ENCODE data around the gene KCTD17. TPM values are rescaled to one million over a fixed set of nuclear protein-coding genes. Genes with fewer than 3 reads are reported as not detected.

The KCTD17 gene
- total RNA-seq, 1 experiment from 2014 or later, result 29.5 TPM

DNA sequence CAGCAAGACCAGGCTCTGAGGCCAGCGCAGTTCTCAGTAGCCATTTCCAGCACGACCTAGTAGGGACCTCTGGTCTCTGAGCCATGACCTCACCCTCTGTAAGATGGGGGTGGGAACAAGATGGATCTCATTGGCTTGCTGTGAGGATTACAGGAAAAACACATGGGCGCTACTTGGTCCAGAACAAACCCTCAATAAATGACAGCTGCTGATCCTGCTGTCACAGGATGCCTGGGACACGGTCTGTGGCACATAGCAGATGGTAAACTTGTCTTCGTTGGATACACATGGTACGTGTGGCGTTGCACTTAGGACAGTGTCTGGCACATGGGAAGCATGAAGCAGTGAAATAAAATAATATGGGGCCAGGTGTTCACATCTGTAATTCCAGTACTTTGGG is 4.5 kb upstream of the KCTD17 start:
- Histone ChIP-seq H3K4me2 (no peak overlapping the region), H2AFZ (no peak overlapping the region), H3F3A (ENCODE audit: insufficient read depth, low read depth) (peaks cover 11% of the 10 kb centered on the region; the same call in 1 of the 2 replicates), H3K27me3 (ENCODE audit: insufficient read depth, low read depth) (no peaks in the 10 kb centered on the region), H4K20me1 (ENCODE audit: insufficient read depth) (no peaks in the 10 kb centered on the region), H3K36me3 (ENCODE audit: low read depth) (no peaks in the 10 kb centered on the region), H3K27ac (no peak overlapping the region), H3K4me1 (replicated peaks; ENCODE audit: insufficient read depth) (peaks cover 18% of the 10 kb centered on the region), H3K79me2 (ENCODE audit: low read depth) (no peaks in the 10 kb centered on the region), H3K9me3 (ENCODE audit: insufficient read depth, low read depth) (no peaks in the 10 kb centered on the region), H3K9me2 (ENCODE audit: insufficient read depth) (no peaks in the 10 kb centered on the region), H3K4me3 (no peak overlapping the region)
- POLR2A ChIA-PET (ENCODE audit: unreplicated experiment), result no interaction called here
- BruUV-seq (replicated peaks), result no TSS peak
- intact Hi-C loops (cut with micrococcal nuclease; ENCODE audit: unreplicated experiment), result loop anchor here (5.0 to 10.0 kb wide), 2 partner anchors 150 to 208 kb away; no protein-coding TSS in a partner anchor
- CTCF ChIA-PET, result no interaction called here
- TF ChIP-seq, protein P1, sequence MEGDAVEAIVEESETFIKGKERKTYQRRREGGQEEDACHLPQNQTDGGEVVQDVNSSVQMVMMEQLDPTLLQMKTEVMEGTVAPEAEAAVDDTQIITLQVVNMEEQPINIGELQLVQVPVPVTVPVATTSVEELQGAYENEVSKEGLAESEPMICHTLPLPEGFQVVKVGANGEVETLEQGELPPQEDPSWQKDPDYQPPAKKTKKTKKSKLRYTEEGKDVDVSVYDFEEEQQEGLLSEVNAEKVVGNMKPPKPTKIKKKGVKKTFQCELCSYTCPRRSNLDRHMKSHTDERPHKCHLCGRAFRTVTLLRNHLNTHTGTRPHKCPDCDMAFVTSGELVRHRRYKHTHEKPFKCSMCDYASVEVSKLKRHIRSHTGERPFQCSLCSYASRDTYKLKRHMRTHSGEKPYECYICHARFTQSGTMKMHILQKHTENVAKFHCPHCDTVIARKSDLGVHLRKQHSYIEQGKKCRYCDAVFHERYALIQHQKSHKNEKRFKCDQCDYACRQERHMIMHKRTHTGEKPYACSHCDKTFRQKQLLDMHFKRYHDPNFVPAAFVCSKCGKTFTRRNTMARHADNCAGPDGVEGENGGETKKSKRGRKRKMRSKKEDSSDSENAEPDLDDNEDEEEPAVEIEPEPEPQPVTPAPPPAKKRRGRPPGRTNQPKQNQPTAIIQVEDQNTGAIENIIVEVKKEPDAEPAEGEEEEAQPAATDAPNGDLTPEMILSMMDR (conservative IDR thresholded peaks at IDR 0.05), result no peak
- no peak for TF ChIP-seq EZH2 (IDR thresholded peaks at IDR 0.05; ENCODE audit: low read depth)
- no peak for DNase-seq

DNA sequence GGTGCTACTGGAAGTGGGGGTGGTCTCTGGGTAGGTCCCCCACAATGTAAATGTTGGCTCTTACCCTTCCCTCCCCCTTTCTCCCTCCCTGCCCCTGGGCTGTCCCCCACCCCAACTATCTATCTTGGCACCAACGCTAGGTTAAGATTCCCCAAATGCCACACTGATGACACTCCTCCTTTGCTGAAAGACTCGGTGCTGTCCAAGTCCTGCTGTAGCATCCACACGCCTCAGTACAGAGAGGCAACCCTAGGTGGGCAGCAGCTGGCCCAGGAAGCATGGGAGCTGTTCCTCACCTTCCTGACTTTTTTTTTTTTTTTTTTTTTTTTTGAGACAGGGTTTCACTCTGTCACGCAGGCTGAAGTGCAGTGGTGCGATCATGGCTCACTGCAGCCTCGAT is 3.4 kb upstream of the KCTD17 start:
- no peak for DNase-seq
- intact Hi-C loops (cut with micrococcal nuclease; ENCODE audit: unreplicated experiment), result loop anchor here (5.0 to 10.0 kb wide), 2 partner anchors 149 to 207 kb away; no protein-coding TSS in a partner anchor
- Histone ChIP-seq H3K36me3 (ENCODE audit: low read depth) (no peaks in the 10 kb centered on the region), H3K4me3 (no peak overlapping the region), H3K79me2 (ENCODE audit: low read depth) (no peaks in the 10 kb centered on the region), H3F3A (ENCODE audit: insufficient read depth, low read depth) (peaks cover 11% of the 10 kb centered on the region; the same call in 1 of the 2 replicates), H3K4me1 (replicated peaks; ENCODE audit: insufficient read depth) (peaks cover 25% of the 10 kb centered on the region), H4K20me1 (ENCODE audit: insufficient read depth) (no peaks in the 10 kb centered on the region), H3K9me2 (ENCODE audit: insufficient read depth) (no peaks in the 10 kb centered on the region), H3K27ac (no peak overlapping the region), H3K9me3 (ENCODE audit: insufficient read depth, low read depth) (no peaks in the 10 kb centered on the region), H3K4me2 (no peak overlapping the region), H3K27me3 (ENCODE audit: insufficient read depth, low read depth) (no peaks in the 10 kb centered on the region), H2AFZ (no peak overlapping the region)
- BruUV-seq (replicated peaks), result no TSS peak
- TF ChIP-seq EZH2 (IDR thresholded peaks at IDR 0.05; ENCODE audit: low read depth), result no peak
- TF ChIP-seq, protein P1 (conservative IDR thresholded peaks at IDR 0.05), result no peak
- ChIA-PET CTCF (interaction anchor here (0.6 kb wide), 1 partner anchor 15 kb away, joined by 7 read pairs; no protein-coding TSS in a partner anchor), POLR2A (ENCODE audit: unreplicated experiment) (interaction anchor here (0.6 kb wide), 1 partner anchor 519 kb away, joined by 9 read pairs; the partner anchor contains the start of gene EIF3D)

DNA sequence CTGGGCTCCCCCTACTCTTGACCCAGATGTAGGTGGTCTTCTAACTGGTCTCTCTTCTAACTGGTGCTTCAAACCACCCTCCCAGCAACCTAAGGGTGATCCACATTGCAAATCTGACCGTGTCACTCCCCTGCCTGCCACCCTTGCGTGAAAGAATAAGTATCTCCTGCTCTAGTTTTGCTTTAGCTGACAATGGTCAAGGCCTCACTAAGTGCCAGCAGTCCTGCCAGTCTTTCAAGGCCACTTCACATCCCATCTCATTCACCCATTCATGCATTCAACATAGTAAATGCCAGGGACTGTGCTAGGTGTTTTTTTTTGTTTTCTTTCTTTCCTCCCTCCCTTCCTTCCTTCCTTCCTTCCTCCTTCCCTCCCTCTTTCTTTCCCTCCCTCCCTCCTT is 2.3 kb upstream of the KCTD17 start:
- CTCF ChIA-PET, result interaction anchor here (0.7 kb wide), 1 partner anchor 50 kb away, joined by 3 read pairs; no protein-coding TSS in a partner anchor
- no peak for TF ChIP-seq EZH2 (IDR thresholded peaks at IDR 0.05; ENCODE audit: low read depth)
- TF ChIP-seq, protein P1 (conservative IDR thresholded peaks at IDR 0.05), result no peak
- POLR2A ChIA-PET (ENCODE audit: unreplicated experiment), result no interaction called here
- Histone ChIP-seq H2AFZ (no peak overlapping the region), H3K4me2 (no peak overlapping the region), H3F3A (ENCODE audit: insufficient read depth, low read depth) (peaks cover 10% of the 10 kb centered on the region; the same call in 1 of the 2 replicates), H3K4me1 (replicated peaks; ENCODE audit: insufficient read depth) (peaks cover 16% of the 10 kb centered on the region), H3K4me3 (no peak overlapping the region), H4K20me1 (ENCODE audit: insufficient read depth) (no peaks in the 10 kb centered on the region), H3K9me2 (ENCODE audit: insufficient read depth) (no peaks in the 10 kb centered on the region), H3K27ac (no peak overlapping the region), H3K9me3 (ENCODE audit: insufficient read depth, low read depth) (no peaks in the 10 kb centered on the region), H3K79me2 (ENCODE audit: low read depth) (no peaks in the 10 kb centered on the region), H3K27me3 (ENCODE audit: insufficient read depth, low read depth) (no peaks in the 10 kb centered on the region), H3K36me3 (ENCODE audit: low read depth) (no peaks in the 10 kb centered on the region)
- no peak for DNase-seq
- intact Hi-C loops (cut with micrococcal nuclease; ENCODE audit: unreplicated experiment), result loop anchor here (5.0 to 10.0 kb wide), 2 partner anchors 148 to 206 kb away; no protein-coding TSS in a partner anchor
- no TSS peak for BruUV-seq (replicated peaks)

Measured in PC-9 (cell line).